ENCODE data around the gene SLC41A1.

- no peak for TF ChIP-seq CTCF (IDR thresholded peaks at IDR 0.05)
- no peak for TF ChIP-seq EP300 (IDR thresholded peaks at IDR 0.05; ENCODE audit: low read depth)
These were observed 45.4 kb upstream of the SLC41A1 start for GRCh38 chr1:205858141-205858961.
